ENCODE results near the gene NIPBL.

The NIPBL gene

DNA sequence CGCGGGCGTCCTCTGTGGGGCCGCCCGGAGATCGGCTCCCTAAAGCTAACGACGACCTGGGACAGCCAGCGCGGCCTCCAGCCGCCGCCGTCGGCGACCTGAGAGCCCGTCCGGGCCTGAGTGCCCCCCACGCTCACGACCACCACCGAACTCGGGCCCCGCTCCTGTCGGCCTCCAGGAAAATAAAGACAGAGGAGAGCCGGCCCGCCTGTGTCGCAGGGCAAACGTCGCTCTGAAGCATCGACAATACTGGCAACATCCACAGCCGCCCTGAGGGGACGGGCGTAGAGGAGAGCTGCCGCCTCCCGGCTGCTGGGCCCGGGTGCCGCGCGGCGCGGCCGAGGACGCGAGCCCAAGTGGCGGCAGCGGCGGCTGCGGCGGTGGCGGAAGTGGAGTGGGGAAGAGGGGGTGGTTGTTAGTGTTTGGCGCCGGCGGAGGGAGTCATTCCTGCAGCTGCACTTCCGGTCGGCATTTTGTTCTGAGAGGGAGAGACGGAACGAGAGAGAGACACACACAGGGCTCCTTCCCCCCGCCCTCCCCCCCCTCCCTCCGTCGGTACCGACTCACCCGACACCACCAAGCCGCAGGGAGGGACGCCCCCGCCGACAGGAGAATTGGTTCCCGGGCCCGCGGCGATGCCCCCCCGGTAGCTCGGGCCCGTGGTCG lies at the start of gene NIPBL:
NIPBL (plus strand) TSS at position 471 of the 666 bp plus-strand sequence. CDS start 76,928 bp downstream, outside the sequence.
- FAIRE-seq: no peak
- TF ChIP-seq CTCF (IDR thresholded peaks at IDR 0.05; ENCODE audit: insufficient read depth, missing control alignments): no peak
- no peak for DNase-seq (ENCODE audit: insufficient read length, low spot score)

GRCh38 chr5:36832274-36832673 lies 44.3 kb upstream of the NIPBL start:
- FAIRE-seq: peak; percentile 85
- TF ChIP-seq CTCF (IDR thresholded peaks at IDR 0.05; ENCODE audit: insufficient read depth, missing control alignments): no peak
- no peak for DNase-seq (ENCODE audit: insufficient read length, low spot score)

DNA sequence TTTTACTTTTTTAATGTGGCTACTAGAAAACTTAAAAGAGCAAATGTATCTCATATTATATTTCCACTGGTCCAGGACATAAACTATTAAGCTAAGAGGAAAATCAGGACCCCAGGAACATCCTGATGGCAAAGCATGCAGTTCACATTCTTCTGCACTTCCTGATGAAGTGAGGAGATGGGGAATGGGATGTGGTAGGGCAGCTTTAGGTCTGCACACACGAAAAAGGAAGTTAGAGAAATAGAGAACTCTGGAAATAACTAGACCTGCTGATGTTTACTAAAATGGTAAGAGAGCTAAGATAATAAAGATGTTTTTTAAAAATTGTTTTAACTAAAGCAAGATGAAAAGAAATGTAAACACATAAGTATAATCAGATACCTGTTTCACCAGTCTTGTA lies 39.7 kb upstream of the NIPBL start:
- no peak for TF ChIP-seq CTCF (IDR thresholded peaks at IDR 0.05; ENCODE audit: insufficient read depth, missing control alignments)
- DNase-seq (ENCODE audit: insufficient read length, low spot score): no peak
- FAIRE-seq: no peak

- DNase-seq (ENCODE audit: insufficient read length, low spot score): no peak
- FAIRE-seq: no peak
Measured at GRCh38 chr5:36839489-36840476, 36.8 kb upstream of the NIPBL start.

DNA sequence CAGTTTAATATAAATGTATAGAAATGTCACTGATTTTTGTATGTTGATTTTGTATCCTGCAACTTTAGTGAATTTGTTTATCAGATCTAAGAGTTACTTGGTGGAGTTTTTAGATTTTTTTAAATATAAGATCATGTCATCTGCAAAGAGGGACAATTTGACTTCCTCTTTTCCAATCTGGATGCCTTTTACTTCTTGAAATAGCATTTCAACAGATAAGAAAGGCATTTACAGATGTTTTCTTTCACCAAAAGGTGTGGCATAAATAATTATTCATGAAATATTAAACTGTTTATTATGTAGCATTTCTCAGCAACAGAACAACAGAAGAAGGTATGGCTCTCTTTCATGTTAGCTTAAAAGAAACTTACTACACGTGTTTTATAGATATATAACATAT lies 34.9 kb upstream of the NIPBL start:
- no peak for TF ChIP-seq CTCF (IDR thresholded peaks at IDR 0.05; ENCODE audit: insufficient read depth, missing control alignments)
- DNase-seq (ENCODE audit: insufficient read length, low spot score): no peak
- no peak for FAIRE-seq

More at GRCh38 chr5:36839489-36840476, 36.8 kb upstream of the NIPBL start:
- TF ChIP-seq CTCF (IDR thresholded peaks at IDR 0.05; ENCODE audit: insufficient read depth, missing control alignments): no peak

- FAIRE-seq (no peak), DNase-seq (ENCODE audit: insufficient read length, low spot score) (no peak)
- TF ChIP-seq CTCF (IDR thresholded peaks at IDR 0.05; ENCODE audit: insufficient read depth, missing control alignments): no peak
Measured at GRCh38 chr5:36842087-36842486, 34.5 kb upstream of the NIPBL start.

All from D721Med (cell line).